T-cell (primary cell): ENCODE results near the gene ELMOD1. TPM values are rescaled to one million over a fixed set of nuclear protein-coding genes. Genes with fewer than 3 reads are reported as not detected.
A peak's percentile ranks its signal among the peaks of the same experiment; 100 is the strongest.
"Not testable (repeated sequence)": the region's sequence is repeated elsewhere in the genome, so short reads cannot be mapped to it uniquely, and the experiment has no call there.

Source experiments
- ATAC-seq, 4 experiments: fragments of 200-7000 bp in 3 of 4; fragments of 150-1000 bp in 1 of 4; cut with Tn5 transposase; replicated peaks in 1 of 4; 1 replicate in 3 of 4; 2 replicates in 1 of 4; pipeline ENCODE4 v1.10.0; 2021; ENCODE audit warnings: moderate library complexity in 3 of 4, mild to moderate bottlenecking in 2 of 4, moderate number of reproducible peaks in 1 of 4
- CTCF ChIA-PET, 2 donors: fragments of 300-600 bp; sonication (Branson Sonifier 250); formaldehyde crosslinking; loops; one replicate each; lab custom pipeline; 2022; ENCODE audit warnings: antibody characterized with exemption in 2 of 2; lab: Charles Lee
- POLR2A ChIA-PET, 2 donors: fragments of 300-600 bp; sonication (Branson Sonifier 250); formaldehyde crosslinking; loops; one replicate each; lab custom pipeline; 2022; ENCODE audit warnings: antibody characterized with exemption in 2 of 2; lab: Charles Lee
- DNase-seq, 35 experiments: peaks; one replicate each; pipeline versions ENCODE4 v3.0.0 to v3.0.0-alpha.2; 2013 to 2023
- H3K27ac ChIP-seq: one replicate; pipeline ENCODE4 v1.5.1; 2013; ENCODE audit warnings: low read length
- H3K27me3 ChIP-seq, 2 experiments: replicated peaks in 1 of 2; 1 replicate in 1 of 2; 2 replicates in 1 of 2; pipeline versions ENCODE4 v1.6.1 to v1.7.0; 2013; ENCODE audit warnings: low read length in 1 of 2, mixed read lengths in 1 of 2; ENCODE audit not compliant: control insufficient read depth in 2 of 2, insufficient read depth in 2 of 2; ENCODE audit errors: extremely low read depth in 1 of 2
- H3K36me3 ChIP-seq, 2 donors: 1 replicate in 1 of 2; 2 replicates in 1 of 2; pipeline versions ENCODE4 v1.6.1 to v1.7.0; 2013; ENCODE audit warnings: low read length in 1 of 2; ENCODE audit not compliant: control insufficient read depth in 2 of 2, insufficient read depth in 1 of 2; ENCODE audit errors: extremely low read depth in 1 of 2
- H3K4me1 ChIP-seq, 2 experiments: 1 replicate in 1 of 2; 2 replicates in 1 of 2; pipeline versions ENCODE4 v1.6.1 to v1.7.0; 2013; ENCODE audit warnings: low read length in 2 of 2, mixed read lengths in 1 of 2; ENCODE audit not compliant: insufficient read depth in 2 of 2, control insufficient read depth in 1 of 2; ENCODE audit errors: extremely low read depth in 1 of 2
- H3K4me3 ChIP-seq, 2 donors: 1 replicate in 1 of 2; 2 replicates in 1 of 2; pipeline versions ENCODE4 v1.5.1 to v1.7.0; 2013; ENCODE audit warnings: mild to moderate bottlenecking in 2 of 2, low read length in 1 of 2, moderate library complexity in 1 of 2; ENCODE audit not compliant: control insufficient read depth in 1 of 2; ENCODE audit errors: extremely low read depth in 1 of 2
- H3K9me3 ChIP-seq: 2 replicates; pipeline ENCODE4 v1.7.0; 2013
- H3K27ac Mint-ChIP-seq, 2 donors: one replicate each; pipeline ENCODE4 v1.8.0; 2020 to 2021; ENCODE audit warnings: mild to moderate bottlenecking in 2 of 2, mixed read lengths in 2 of 2
- H3K27me3 Mint-ChIP-seq, 2 donors: one replicate each; pipeline ENCODE4 v1.8.0; 2021 to 2022; ENCODE audit warnings: mixed read lengths in 2 of 2
- H3K36me3 Mint-ChIP-seq: one replicate; pipeline ENCODE4 v1.8.0; 2021; ENCODE audit warnings: mixed read lengths
- H3K4me1 Mint-ChIP-seq, 3 donors: one replicate each; pipeline ENCODE4 v1.8.0; 2020 to 2022; ENCODE audit warnings: mixed read lengths in 3 of 3, mild to moderate bottlenecking in 1 of 3
- H3K4me3 Mint-ChIP-seq, 3 donors: one replicate each; pipeline ENCODE4 v1.8.0; 2020 to 2022; ENCODE audit warnings: mild to moderate bottlenecking in 3 of 3, mixed read lengths in 3 of 3, moderate library complexity in 3 of 3
- H3K9me3 Mint-ChIP-seq, 3 donors: one replicate each; pipeline ENCODE4 v1.8.0; 2020 to 2022; ENCODE audit warnings: mixed read lengths in 3 of 3
- WGBS: methylation state at CpG from one replicate; pipeline ENCODE4 v1.1.5; 2013; ENCODE audit warnings: missing lambda C conversion rate; ENCODE audit not compliant: insufficient coverage; 5-methylcytosine and 5-hydroxymethylcytosine counted together
- total RNA-seq, 35 experiments: library from RNA in 6 of 35; stranded (reverse) in 6 of 35; fragments of 120-200 nt in 1 of 35; gene quantifications; one replicate each; pipeline versions ENCODE4 v1.2.1 to v1.2.4 and lab custom pipeline; 2013 to 2026

Gene ELMOD1
- total RNA-seq, 5 donors from 2014 or later (not counting 1 experiment from before 2014, with no cell fraction given), result not detected

DNA sequence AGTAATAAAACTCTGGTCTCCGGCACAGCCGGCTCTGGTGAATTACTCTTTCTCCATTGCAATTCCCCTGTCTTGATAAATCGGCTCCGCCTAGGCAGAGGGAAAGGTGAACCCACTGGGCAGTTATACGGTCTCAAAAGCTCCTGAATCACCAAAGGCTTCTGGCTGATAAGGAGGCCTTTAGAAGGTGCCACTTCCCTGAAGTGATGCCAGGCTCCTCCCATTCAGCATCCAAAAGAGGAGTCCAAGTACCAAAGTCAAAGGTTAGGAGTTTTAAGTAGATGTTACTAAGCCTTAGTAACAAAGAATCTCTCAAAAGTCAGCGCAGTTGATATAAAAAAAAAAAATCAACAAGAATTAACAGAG, 13.6 kb upstream of the ELMOD1 start:
- Mint-ChIP-seq H3K27me3 (peaks cover 6 to 22% of the 10 kb centered on the region in 2 donors), H3K9me3 (peaks cover 3 to 6% (median 5%) of the 10 kb centered on the region in 3 donors), H3K36me3 (no peaks in the 10 kb centered on the region), H3K27ac (no peak overlapping the region), H3K4me1 (no peaks in the 10 kb centered on the region), H3K4me3 (no peak overlapping the region)
- Histone ChIP-seq H3K4me3 (no peak overlapping the region), H3K27me3 (peaks cover 0 to 6% of the 10 kb centered on the region in 2 experiments), H3K4me1 (no peaks in the 10 kb centered on the region), H3K9me3 (no peaks in the 10 kb centered on the region), H3K27ac (no peak overlapping the region), H3K36me3 (no peaks in the 10 kb centered on the region)
- DNase-seq, result no peak
- WGBS, result 100% methylated on average over 2 of the region's 6 CpGs
- ChIA-PET CTCF (interaction anchor here (0.9 to 1.5 kb wide), 4 partner anchors 10 to 120 kb away, joined by 3 to 14 read pairs (median 4); no protein-coding TSS in a partner anchor), POLR2A (no interaction called here)
- no peak for ATAC-seq

GRCh38 chr11:107579169-107579568, 11.8 kb upstream of the ELMOD1 start:
- H3K36me3 ChIP-seq, H3K4me3 Mint-ChIP-seq, POLR2A ChIA-PET, H3K27ac ChIP-seq, ATAC-seq, H3K27ac Mint-ChIP-seq, H3K27me3 ChIP-seq, H3K4me1 ChIP-seq, DNase-seq, H3K4me3 ChIP-seq, H3K9me3 Mint-ChIP-seq, H3K36me3 Mint-ChIP-seq, H3K4me1 Mint-ChIP-seq, H3K9me3 ChIP-seq: not testable (repeated sequence)
- peaks cover 11 to 29% of the 10 kb centered on the region in 2 donors for H3K27me3 Mint-ChIP-seq
- CTCF ChIA-PET, result interaction anchor here in 1 of 2 donors (0.6 kb wide), 1 partner anchor 103 kb away, joined by 4 read pairs; no protein-coding TSS in a partner anchor
- WGBS, result 86% methylated on average over 1 of the region's 2 CpGs

DNA sequence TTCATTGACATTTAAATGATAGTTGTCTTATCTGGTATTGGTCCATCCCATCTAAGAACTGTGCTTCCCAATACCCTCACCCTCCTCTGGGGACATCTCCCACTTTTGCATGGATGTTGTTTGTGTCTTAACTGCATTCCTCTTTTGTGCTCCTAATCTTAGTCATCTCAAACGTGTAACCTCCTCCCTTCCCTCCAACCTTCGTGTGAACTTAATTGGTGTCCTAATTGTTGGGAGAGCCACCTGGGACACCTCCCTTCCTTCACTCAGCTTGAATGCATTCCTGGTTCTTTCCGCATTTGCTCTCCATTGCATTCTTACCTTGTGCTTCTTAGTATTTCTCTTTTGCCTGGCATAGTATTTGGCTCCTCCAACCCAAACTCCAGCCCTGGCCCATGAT, 9.8 kb upstream of the ELMOD1 start:
- Histone ChIP-seq H3K36me3 (no peaks in the 10 kb centered on the region), H3K4me1 (no peaks in the 10 kb centered on the region), H3K9me3 (no peaks in the 10 kb centered on the region), H3K27ac (no peak overlapping the region), H3K4me3 (no peak overlapping the region), H3K27me3 (no peaks in the 10 kb centered on the region)
- ChIA-PET CTCF (interaction anchor here in 1 of 2 donors (0.6 kb wide), 1 partner anchor 8 kb away, joined by 3 read pairs; no protein-coding TSS in a partner anchor), POLR2A (no interaction called here)
- H3K4me3 Mint-ChIP-seq, result no peak overlapping the region
- H3K4me1 Mint-ChIP-seq, result no peaks in the 10 kb centered on the region
- ATAC-seq (no peak), DNase-seq (no peak)
- no CpG with 5 or more reads among the region's 3 CpGs for WGBS
- peaks cover 19 to 42% of the 10 kb centered on the region in 2 donors for H3K27me3 Mint-ChIP-seq
- no peak overlapping the region for H3K27ac Mint-ChIP-seq
- H3K9me3 Mint-ChIP-seq, result peaks cover 3 to 6% (median 5%) of the 10 kb centered on the region in 3 donors
- H3K36me3 Mint-ChIP-seq, result no peaks in the 10 kb centered on the region

DNA sequence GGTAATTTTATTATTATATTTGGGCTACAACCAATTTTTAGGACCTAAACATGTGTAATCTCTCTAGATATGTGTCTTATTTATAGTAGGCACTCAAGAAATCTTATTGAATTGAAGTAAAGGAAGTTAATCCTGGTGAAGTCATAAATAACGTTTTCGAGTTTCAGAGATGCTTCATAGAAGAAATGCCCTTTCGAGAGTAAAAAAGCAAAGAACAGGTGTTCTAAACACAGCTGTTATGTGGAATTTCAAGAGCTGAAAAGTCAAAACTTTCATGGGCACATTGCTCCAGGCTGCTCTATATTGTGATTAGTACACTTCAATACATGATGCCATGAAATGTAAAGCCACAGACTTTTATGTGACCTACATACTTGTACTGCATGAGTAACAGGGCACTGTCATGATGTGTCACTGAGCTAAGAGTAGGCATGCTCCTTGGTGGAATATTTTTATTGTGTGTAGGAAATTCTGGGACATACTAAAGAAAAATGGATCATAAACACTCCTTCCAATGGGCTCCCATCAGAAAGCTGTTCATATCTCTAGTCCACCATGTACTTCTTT, 7.2 kb upstream of the ELMOD1 start:
- CTCF ChIA-PET, result interaction anchor here in 1 of 2 donors (1.3 kb wide), 1 partner anchor 12 kb away, joined by 4 read pairs; no protein-coding TSS in a partner anchor
- H3K9me3 Mint-ChIP-seq, result peaks cover 3 to 6% (median 5%) of the 10 kb centered on the region in 3 donors
- ATAC-seq (no peak), DNase-seq (no peak)
- H3K27me3 Mint-ChIP-seq, result peaks cover 45 to 68% of the 10 kb centered on the region in 2 donors
- POLR2A ChIA-PET, result interaction anchor here in 1 of 2 donors (0.6 kb wide), 1 partner anchor 1271 kb away, joined by 3 read pairs; no protein-coding TSS in a partner anchor
- H3K4me3 Mint-ChIP-seq, result no peak overlapping the region
- H3K27ac Mint-ChIP-seq, result no peak overlapping the region
- no peak overlapping the region for H3K27ac ChIP-seq
- no peaks in the 10 kb centered on the region for H3K4me1 Mint-ChIP-seq
- H3K36me3 ChIP-seq, result no peaks in the 10 kb centered on the region
- no peaks in the 10 kb centered on the region for H3K4me1 ChIP-seq
- 40% methylated on average over 2 of the region's 3 CpGs for WGBS
- no peaks in the 10 kb centered on the region for H3K36me3 Mint-ChIP-seq
- no peak overlapping the region for H3K4me3 ChIP-seq
- H3K27me3 ChIP-seq, result peaks cover 4 to 12% of the 10 kb centered on the region in 2 experiments
- no peaks in the 10 kb centered on the region for H3K9me3 ChIP-seq

DNA sequence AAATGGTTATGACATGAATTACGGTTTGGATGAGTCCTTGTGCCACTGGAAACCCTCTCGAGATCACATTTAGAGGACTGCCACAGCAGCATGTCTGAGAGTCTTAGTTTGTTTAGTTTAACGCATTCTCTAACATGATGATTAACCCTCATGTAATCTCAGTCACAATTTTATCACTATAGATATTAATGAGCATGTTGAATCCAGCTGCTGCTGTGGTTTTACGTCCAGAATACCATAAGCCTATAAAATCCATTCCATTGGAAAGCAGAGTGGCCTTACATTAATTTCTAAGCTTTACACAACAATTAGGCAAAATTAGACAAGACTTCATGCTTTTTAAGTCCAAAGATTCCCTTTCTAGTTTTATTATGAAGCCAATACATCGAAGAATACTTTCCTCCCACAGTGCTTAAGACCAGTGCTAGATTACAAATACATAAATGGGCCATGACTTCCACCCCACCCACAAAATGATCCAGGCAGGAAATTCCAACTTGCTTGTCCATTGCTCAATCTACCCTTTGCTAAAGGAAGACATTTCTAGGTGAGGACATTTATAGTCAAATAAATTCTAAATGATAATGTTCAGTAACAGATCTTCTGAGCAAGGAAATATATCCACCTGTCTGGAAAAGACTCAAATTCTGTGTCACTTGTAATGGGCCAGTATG, 3.5 kb upstream of the ELMOD1 start:
- ATAC-seq, result no peak
- peaks cover 9 to 23% of the 10 kb centered on the region in 2 experiments for H3K4me1 ChIP-seq
- H3K36me3 Mint-ChIP-seq, result no peaks in the 10 kb centered on the region
- CTCF ChIA-PET, result no interaction called here
- H3K9me3 Mint-ChIP-seq, result no peaks in the 10 kb centered on the region
- peaks cover 69 to 79% of the 10 kb centered on the region in 2 donors for H3K27me3 Mint-ChIP-seq
- H3K4me3 Mint-ChIP-seq, result no peak overlapping the region
- DNase-seq, result no peak
- H3K4me1 Mint-ChIP-seq, result peaks cover 19 to 27% (median 27%) of the 10 kb centered on the region in 3 donors
- no peak overlapping the region for H3K27ac Mint-ChIP-seq
- H3K9me3 ChIP-seq, result no peaks in the 10 kb centered on the region
- no peaks in the 10 kb centered on the region for H3K36me3 ChIP-seq
- H3K27ac ChIP-seq, result no peak overlapping the region
- POLR2A ChIA-PET, result no interaction called here
- H3K27me3 ChIP-seq, result peaks cover 28 to 31% of the 10 kb centered on the region in 2 experiments
- no peak overlapping the region for H3K4me3 ChIP-seq
- WGBS, result 80% methylated on average over 1 of the region's 5 CpGs

DNA sequence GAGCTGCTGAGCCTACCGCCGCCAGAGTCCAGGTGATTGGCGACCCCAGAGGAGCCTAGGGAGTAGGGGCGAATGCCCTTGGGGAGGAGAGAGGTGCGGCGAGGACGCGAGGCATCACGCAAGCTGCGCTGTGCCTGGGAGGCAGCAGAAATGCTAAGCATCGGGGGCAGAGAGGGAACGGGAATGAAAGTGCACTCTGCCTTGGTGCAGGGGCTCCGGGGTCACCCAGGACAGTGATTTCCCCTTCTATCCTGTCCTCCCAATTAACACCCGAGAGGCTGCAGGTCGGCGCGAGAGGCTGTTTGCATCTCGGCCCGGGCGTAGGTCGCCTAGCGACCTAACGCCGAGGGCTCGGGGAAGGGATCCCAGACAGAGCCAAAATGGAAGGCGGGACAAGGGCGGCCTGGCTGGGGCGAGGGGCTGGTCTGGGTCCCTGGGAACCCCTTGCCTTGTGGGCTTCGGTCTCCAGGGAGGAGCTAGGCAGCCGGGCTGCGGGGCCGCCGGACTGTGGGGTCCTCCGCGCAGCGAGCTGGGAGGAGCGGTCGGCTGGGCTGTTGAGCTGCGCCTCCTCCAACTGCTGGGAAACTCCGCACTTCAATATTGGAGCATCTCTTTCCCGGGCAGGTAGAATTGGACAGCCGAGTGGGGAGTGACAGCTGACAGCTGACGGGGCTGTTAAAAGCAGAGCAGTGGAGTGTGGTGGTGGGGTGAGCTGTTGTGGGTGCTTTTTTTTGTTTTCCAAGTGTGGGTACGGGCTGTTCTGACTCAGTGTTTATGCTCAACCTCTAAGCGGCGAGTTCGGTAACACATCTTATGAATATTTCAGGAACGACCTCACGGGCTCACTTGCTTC, 657 bp downstream of the ELMOD1 start:
- ChIA-PET POLR2A (no interaction called here), CTCF (no interaction called here)
- Mint-ChIP-seq H3K36me3 (no peaks in the 10 kb centered on the region), H3K4me3 (peak overlapping the region; percentile 76 to 95 (median 82)), H3K9me3 (no peaks in the 10 kb centered on the region), H3K4me1 (peaks cover 25 to 31% (median 31%) of the 10 kb centered on the region in 3 donors), H3K27me3 (peaks cover 66 to 71% of the 10 kb centered on the region in 2 donors), H3K27ac (no peak overlapping the region)
- Histone ChIP-seq H3K9me3 (no peaks in the 10 kb centered on the region), H3K4me3 (peak overlapping the region; percentile 47 to 77), H3K27me3 (peaks cover 34 to 43% of the 10 kb centered on the region in 2 experiments), H3K4me1 (peaks cover 9 to 23% of the 10 kb centered on the region in 2 experiments), H3K27ac (no peak overlapping the region), H3K36me3 (no peaks in the 10 kb centered on the region)
- DNase-seq (peak in 5 of 35 experiments; percentile 1 to 21 (median 13)), ATAC-seq (peak; percentile 34 to 55 (median 46))
- WGBS, result 3% methylated on average over 40 of the region's 49 CpGs
